Thoracic aorta endothelial cell (primary cell): ENCODE results near the gene LYPLAL1. TPM values are rescaled to one million over a fixed set of nuclear protein-coding genes. Genes with fewer than 3 reads are reported as not detected.

Source experiments
- total RNA-seq: library from RNA; depleted of rRNA; stranded (reverse); fragments of >200 nt; gene quantifications from 2 replicates; pipeline ENCODE4 v1.2.3, GENCODE V29; 2012

Gene LYPLAL1
- 22.2 and 26.3 TPM in 2 replicates for total RNA-seq

DNA sequence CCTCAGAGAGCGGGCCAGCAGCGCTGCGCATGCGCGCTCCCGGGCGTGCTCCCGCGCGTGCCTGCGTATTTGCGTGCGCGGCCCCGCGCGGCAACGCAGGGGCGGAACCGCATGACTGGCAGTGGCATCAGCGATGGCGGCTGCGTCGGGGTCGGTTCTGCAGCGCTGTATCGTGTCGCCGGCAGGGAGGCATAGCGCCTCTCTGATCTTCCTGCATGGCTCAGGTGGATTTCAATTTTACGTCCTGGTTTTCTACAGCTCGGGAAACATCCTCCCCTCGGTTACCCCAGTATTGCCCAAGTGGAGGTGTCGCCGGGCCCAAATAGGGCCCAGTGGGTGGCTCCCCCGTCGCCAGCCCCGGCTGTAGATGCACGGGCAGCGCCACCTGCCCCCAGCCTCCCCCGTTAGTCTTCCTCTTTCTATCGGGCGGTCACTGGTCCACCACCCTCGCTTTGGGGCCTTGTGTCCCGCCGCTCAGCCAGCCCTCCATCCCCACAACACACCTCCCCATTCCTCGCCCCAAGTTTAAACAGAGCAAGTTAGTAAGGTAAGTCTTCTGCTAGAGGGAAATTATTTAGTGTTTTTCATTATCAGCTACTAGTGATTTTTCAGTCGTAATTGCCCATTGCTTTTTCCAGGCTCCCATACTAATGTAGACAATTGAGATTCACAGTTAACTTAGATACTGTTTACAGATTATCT is at the start of gene LYPLAL1:
TSS of gene LYPLAL1 (plus strand) at position 121 of the 702 bp plus-strand sequence. CDS start at position 134, 13 bp downstream.

